Tibial nerve (tissue), 4 donors: ENCODE measurements around the gene ANHX. TPM values are rescaled to one million over a fixed set of nuclear protein-coding genes. Genes with fewer than 3 reads are reported as not detected.

ENCODE experiments used
- DNase-seq, 2 donors: peaks; one replicate each; pipeline ENCODE4 v3.0.0-alpha.2; 2019; ENCODE audit warnings: low spot score in 2 of 2
- H3K27ac ChIP-seq, 4 donors: fragments of 200-600 bp; sonication (generic) in 3 of 4; one replicate each; pipeline ENCODE4 v1.5.1; 2017 to 2019; ENCODE audit warnings: mild to moderate bottlenecking in 1 of 4
- H3K27me3 ChIP-seq, 2 donors: fragments of 200-600 bp; sonication (generic) in 1 of 2; one replicate each; pipeline versions ENCODE4 v1.5.1 to v1.6.0; 2017 to 2019
- H3K36me3 ChIP-seq, 3 donors: fragments of 200-600 bp; sonication (generic); one replicate each; pipeline ENCODE4 v1.5.1; 2018 to 2019
- H3K4me1 ChIP-seq, 4 donors: fragments of 200-600 bp; sonication (generic) in 3 of 4; one replicate each; pipeline ENCODE4 v1.5.1; 2017 to 2019
- H3K4me3 ChIP-seq, 4 donors: fragments of 200-600 bp; sonication (generic) in 3 of 4; one replicate each; pipeline ENCODE4 v1.5.1; 2017 to 2019; ENCODE audit warnings: mild to moderate bottlenecking in 1 of 4, moderate library complexity in 1 of 4
- H3K9me3 ChIP-seq, 4 donors: fragments of 200-600 bp; sonication (generic) in 3 of 4; one replicate each; pipeline ENCODE4 v1.5.1; 2017 to 2019
- EP300 ChIP-seq, 2 donors: sonication (generic); formaldehyde crosslinking; IDR thresholded peaks; one replicate each; pipeline ENCODE4 v1.6.1; 2017; ENCODE audit warnings: antibody characterized with exemption in 2 of 2, mild to moderate bottlenecking in 1 of 2
- POLR2A ChIP-seq, 2 donors: fragments of 450-650 bp; IDR thresholded peaks; one replicate each; pipeline ENCODE4 v1.6.1; 2017; ENCODE audit warnings: antibody characterized with exemption in 2 of 2, mild to moderate bottlenecking in 2 of 2, moderate library complexity in 2 of 2
- WGBS, 2 donors: methylation state at CpG; one replicate each; pipeline ENCODE4 v1.1.5; 2018; 5-methylcytosine and 5-hydroxymethylcytosine counted together
- total RNA-seq, 4 donors: library from RNA; depleted of rRNA; stranded (reverse); fragments of >200 nt; gene quantifications; one replicate each; pipeline ENCODE4 v1.1.0, GENCODE V29; 2016
- TF ChIP-seq, protein P1 (sequence below), 5 experiments: fragments of 200-600 bp in 3 of 5; fragments of 450-650 bp in 2 of 5; sonication (generic) in 3 of 5; IDR thresholded peaks; one replicate each; pipeline ENCODE4 v1.5.1; 2016 to 2019; ENCODE audit warnings: antibody characterized with exemption in 5 of 5, mild to moderate bottlenecking in 3 of 5, moderate library complexity in 2 of 5

Gene ANHX
- total RNA-seq, 4 donors from 2014 or later, result not detected

DNA sequence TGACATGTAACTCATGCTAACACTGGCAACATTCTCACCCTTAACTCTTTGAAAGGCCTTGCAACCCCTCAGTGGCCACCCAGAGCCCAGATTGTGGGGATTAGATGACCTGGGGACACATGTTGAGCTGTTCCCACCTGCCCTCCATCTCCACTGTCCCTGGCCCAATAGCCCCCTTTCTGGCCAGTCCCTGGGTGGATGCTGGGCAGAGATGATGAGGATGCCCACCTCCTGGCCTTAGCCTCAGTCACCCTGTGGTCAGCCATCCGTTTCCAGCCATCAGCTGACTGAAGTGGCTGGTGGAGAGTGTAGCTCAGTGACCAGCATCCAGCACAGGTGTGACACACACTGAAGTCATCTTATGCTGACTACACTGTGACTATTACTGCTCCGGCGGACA is 4.7 kb downstream of the ANHX start:
- Histone ChIP-seq H3K4me3 (no peak overlapping the region), H3K4me1 (no peaks in the 10 kb centered on the region), H3K36me3 (no peaks in the 10 kb centered on the region), H3K9me3 (peaks cover 0 to 95% (median 0%) of the 10 kb centered on the region in 4 donors), H3K27me3 (no peaks in the 10 kb centered on the region), H3K27ac (no peak overlapping the region)
- DNase-seq, result no peak
- WGBS, 2 donors, result 71 to 72% methylated on average over 3 of the region's 3 CpGs
- TF ChIP-seq, protein P1, sequence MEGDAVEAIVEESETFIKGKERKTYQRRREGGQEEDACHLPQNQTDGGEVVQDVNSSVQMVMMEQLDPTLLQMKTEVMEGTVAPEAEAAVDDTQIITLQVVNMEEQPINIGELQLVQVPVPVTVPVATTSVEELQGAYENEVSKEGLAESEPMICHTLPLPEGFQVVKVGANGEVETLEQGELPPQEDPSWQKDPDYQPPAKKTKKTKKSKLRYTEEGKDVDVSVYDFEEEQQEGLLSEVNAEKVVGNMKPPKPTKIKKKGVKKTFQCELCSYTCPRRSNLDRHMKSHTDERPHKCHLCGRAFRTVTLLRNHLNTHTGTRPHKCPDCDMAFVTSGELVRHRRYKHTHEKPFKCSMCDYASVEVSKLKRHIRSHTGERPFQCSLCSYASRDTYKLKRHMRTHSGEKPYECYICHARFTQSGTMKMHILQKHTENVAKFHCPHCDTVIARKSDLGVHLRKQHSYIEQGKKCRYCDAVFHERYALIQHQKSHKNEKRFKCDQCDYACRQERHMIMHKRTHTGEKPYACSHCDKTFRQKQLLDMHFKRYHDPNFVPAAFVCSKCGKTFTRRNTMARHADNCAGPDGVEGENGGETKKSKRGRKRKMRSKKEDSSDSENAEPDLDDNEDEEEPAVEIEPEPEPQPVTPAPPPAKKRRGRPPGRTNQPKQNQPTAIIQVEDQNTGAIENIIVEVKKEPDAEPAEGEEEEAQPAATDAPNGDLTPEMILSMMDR (IDR thresholded peaks at IDR 0.05), result no peak
- no peak for TF ChIP-seq POLR2A (IDR thresholded peaks at IDR 0.05)
- no peak for TF ChIP-seq EP300 (IDR thresholded peaks at IDR 0.05)

DNA sequence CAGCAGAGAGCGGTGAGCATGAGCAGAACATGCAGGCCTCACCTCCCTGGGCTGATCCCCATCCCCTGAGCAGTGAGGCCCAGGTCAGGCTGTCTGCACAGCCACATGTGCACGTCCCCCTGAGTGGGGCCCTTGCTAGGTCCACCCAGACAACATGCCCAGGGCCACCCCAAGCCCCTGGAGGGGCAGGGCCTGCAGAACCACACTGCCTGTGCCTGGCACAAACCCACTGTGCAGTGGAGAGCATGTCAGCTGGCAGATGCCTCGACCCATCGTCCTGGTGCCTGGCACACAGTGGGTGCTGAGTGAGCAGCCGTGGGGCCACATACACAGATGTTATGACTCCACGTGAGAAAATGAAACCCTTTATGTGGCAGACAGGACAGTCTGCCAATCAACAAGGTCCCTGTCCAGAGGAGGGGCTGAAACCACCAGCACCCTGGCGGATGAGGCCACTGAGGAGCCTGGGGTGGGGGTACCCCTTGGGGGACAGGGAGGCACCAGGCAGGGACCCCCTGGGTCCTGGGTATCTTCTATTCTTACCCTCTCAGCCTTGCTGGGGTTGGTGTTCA is 8.3 kb downstream of the ANHX start:
- Histone ChIP-seq H3K4me1 (no peaks in the 10 kb centered on the region), H3K4me3 (no peak overlapping the region), H3K9me3 (peaks cover 0 to 94% (median 0%) of the 10 kb centered on the region in 4 donors), H3K27me3 (no peaks in the 10 kb centered on the region), H3K36me3 (no peaks in the 10 kb centered on the region), H3K27ac (no peak overlapping the region)
- TF ChIP-seq, protein P1 (IDR thresholded peaks at IDR 0.05), result no peak
- no peak for TF ChIP-seq POLR2A (IDR thresholded peaks at IDR 0.05)
- no peak for TF ChIP-seq EP300 (IDR thresholded peaks at IDR 0.05)
- DNase-seq, result no peak
- WGBS, 2 donors, result 75 to 77% methylated on average over 5 of the region's 7 CpGs

DNA sequence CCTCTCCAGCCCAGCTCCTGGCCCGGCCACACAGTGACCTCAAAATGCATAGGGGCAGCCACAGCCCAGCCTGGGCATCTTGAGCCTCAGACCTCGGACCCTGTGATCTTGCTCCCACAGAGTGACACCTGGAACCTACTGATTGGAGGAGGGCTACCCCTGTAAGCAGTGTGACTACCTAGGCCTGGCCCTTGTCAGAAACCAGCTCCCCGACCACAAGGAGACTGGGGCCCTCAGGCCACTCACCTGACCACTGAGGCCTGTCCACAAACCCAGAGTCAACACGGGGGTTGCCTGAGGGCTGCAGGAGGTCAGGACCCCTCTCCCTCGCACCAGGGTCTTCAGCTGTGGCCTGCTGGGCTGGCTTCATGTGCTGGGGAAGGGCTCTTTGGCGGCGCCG is 9.0 kb downstream of the ANHX start:
- H3K9me3 ChIP-seq, result peaks cover 0 to 94% (median 0%) of the 10 kb centered on the region in 4 donors

DNA sequence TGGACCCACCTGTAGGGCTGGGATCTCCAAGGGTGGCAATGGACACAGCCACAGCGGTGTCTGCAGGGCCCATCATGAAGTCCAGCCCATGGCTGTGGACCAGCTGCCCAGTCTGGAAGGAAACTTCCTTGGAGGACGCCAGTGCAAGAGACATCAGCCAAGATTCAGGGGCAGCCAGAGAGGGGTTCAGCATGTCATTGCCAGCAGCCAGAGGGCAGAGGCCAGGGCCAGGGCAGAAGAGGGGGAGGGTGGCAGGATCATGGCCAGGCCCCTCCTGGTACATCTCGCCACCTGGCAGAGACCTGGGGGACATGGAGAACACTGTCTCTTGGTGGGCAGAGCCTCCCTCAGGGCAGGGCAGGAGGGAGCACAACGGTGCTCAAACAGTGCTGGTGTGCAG is 10.2 kb downstream of the ANHX start:
- no peak overlapping the region for H3K4me3 ChIP-seq
- no peak for DNase-seq
- no peak overlapping the region for H3K27ac ChIP-seq
- 82 to 84% methylated on average over 4 of the region's 4 CpGs for WGBS, 2 donors
- no peaks in the 10 kb centered on the region for H3K27me3 ChIP-seq
- H3K4me1 ChIP-seq, result no peaks in the 10 kb centered on the region
- TF ChIP-seq EP300 (IDR thresholded peaks at IDR 0.05) (no peak), POLR2A (IDR thresholded peaks at IDR 0.05) (no peak)
- TF ChIP-seq, protein P1 (IDR thresholded peaks at IDR 0.05), result no peak
- H3K36me3 ChIP-seq, result no peaks in the 10 kb centered on the region
- H3K9me3 ChIP-seq, result peaks cover 0 to 94% (median 0%) of the 10 kb centered on the region in 4 donors

More for the DNA sequence above, 9.0 kb downstream of the ANHX start:
- no peak for DNase-seq
- WGBS, 2 donors, result 79 to 81% methylated on average over 7 to 8 of the region's 8 CpGs
- Histone ChIP-seq H3K27me3 (no peaks in the 10 kb centered on the region), H3K27ac (no peak overlapping the region), H3K4me1 (no peaks in the 10 kb centered on the region), H3K36me3 (no peaks in the 10 kb centered on the region), H3K4me3 (no peak overlapping the region)
- TF ChIP-seq, protein P1 (IDR thresholded peaks at IDR 0.05), result no peak
- TF ChIP-seq POLR2A (IDR thresholded peaks at IDR 0.05) (no peak), EP300 (IDR thresholded peaks at IDR 0.05) (no peak)

DNA sequence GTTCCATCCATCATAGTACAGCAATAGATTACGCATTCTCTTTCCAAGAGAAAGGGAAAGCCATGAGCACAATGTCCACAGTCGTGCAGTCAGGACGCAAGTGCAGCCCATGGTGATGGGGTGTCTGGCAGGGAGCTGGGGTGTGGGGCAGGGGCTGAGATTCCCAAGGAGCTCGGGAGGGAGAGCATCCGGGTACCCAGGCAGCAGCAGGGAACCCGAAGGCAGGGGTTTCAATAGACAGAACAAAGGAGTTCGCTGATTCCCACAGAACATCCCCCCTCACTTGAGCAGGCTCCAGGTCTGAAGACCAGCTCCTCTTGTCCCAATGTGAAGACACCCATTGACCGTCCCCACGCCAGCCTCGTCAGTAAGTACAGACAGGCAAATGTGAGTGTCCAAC is 13.5 kb downstream of the ANHX start:
- Histone ChIP-seq H3K27ac (no peak overlapping the region), H3K36me3 (no peaks in the 10 kb centered on the region), H3K9me3 (peaks cover 0 to 98% (median 6%) of the 10 kb centered on the region in 4 donors), H3K4me1 (no peaks in the 10 kb centered on the region), H3K27me3 (no peaks in the 10 kb centered on the region), H3K4me3 (no peak overlapping the region)
- no peak for DNase-seq
- 82 to 85% methylated on average over 10 of the region's 10 CpGs for WGBS, 2 donors
- TF ChIP-seq POLR2A (IDR thresholded peaks at IDR 0.05) (no peak), EP300 (IDR thresholded peaks at IDR 0.05) (no peak)
- TF ChIP-seq, protein P1 (IDR thresholded peaks at IDR 0.05), result no peak
